Memory B cell (primary cell): Measurements from ENCODE around the gene PVALEF.

Experiments
- ATAC-seq: fragments of 150-1000 bp; cut with Tn5 transposase; 2 replicates; pipeline ENCODE4 v1.10.0; 2021; ENCODE audit warnings: low read depth, mild to moderate bottlenecking, moderate library complexity
- DNase-seq, 2 donors: peaks; one replicate each; pipeline ENCODE4 v3.0.0; 2022; ENCODE audit warnings: low spot score in 2 of 2
- H3K27ac Mint-ChIP-seq: one replicate; pipeline ENCODE4 v1.8.0; 2022; ENCODE audit warnings: mild to moderate bottlenecking, moderate library complexity, mixed read lengths
- H3K27me3 Mint-ChIP-seq: one replicate; pipeline ENCODE4 v1.8.0; 2022; ENCODE audit warnings: mixed read lengths
- H3K36me3 Mint-ChIP-seq: one replicate; pipeline ENCODE4 v1.8.0; 2022; ENCODE audit warnings: mild to moderate bottlenecking, mixed read lengths
- H3K4me1 Mint-ChIP-seq: one replicate; pipeline ENCODE4 v1.8.0; 2022; ENCODE audit warnings: mixed read lengths
- H3K4me3 Mint-ChIP-seq: one replicate; pipeline ENCODE4 v1.8.0; 2022; ENCODE audit warnings: mild to moderate bottlenecking, moderate library complexity, mixed read lengths
- H3K9me3 Mint-ChIP-seq: one replicate; pipeline ENCODE4 v1.8.0; 2022; ENCODE audit warnings: mixed read lengths

PVALEF gene

GRCh38 chr17:81184555-81184954 is 19.2 kb downstream of the PVALEF start:
- H3K4me1 Mint-ChIP-seq, result no peaks in the 10 kb centered on the region
- H3K9me3 Mint-ChIP-seq, result no peaks in the 10 kb centered on the region
- H3K27ac Mint-ChIP-seq, result no peak overlapping the region
- no peak overlapping the region for H3K4me3 Mint-ChIP-seq
- no peak for DNase-seq
- H3K27me3 Mint-ChIP-seq, result peaks cover 5% of the 10 kb centered on the region
- peaks cover 2% of the 10 kb centered on the region for H3K36me3 Mint-ChIP-seq
- no peak for ATAC-seq

- Mint-ChIP-seq H3K4me3 (no peak overlapping the region), H3K4me1 (no peaks in the 10 kb centered on the region), H3K27ac (no peak overlapping the region), H3K27me3 (peaks cover 5% of the 10 kb centered on the region), H3K9me3 (no peaks in the 10 kb centered on the region), H3K36me3 (peaks cover 2% of the 10 kb centered on the region)
- no peak for ATAC-seq
- no peak for DNase-seq
Observed at GRCh38 chr17:81186203-81186602, 20.9 kb downstream of the PVALEF start.

- Mint-ChIP-seq H3K9me3 (no peaks in the 10 kb centered on the region), H3K27ac (no peak overlapping the region), H3K4me3 (no peak overlapping the region), H3K36me3 (peaks cover 2% of the 10 kb centered on the region), H3K27me3 (peaks cover 5% of the 10 kb centered on the region), H3K4me1 (no peaks in the 10 kb centered on the region)
- no peak for ATAC-seq
- no peak for DNase-seq
Observed at GRCh38 chr17:81187120-81187519, 21.8 kb downstream of the PVALEF start.

GRCh38 chr17:81187586-81188490 is 22.5 kb downstream of the PVALEF start:
- Mint-ChIP-seq H3K4me1 (no peaks in the 10 kb centered on the region), H3K4me3 (no peak overlapping the region), H3K27me3 (peaks cover 5% of the 10 kb centered on the region), H3K27ac (no peak overlapping the region), H3K9me3 (no peaks in the 10 kb centered on the region), H3K36me3 (peaks cover 2% of the 10 kb centered on the region)
- DNase-seq, result no peak
- ATAC-seq, result no peak

- H3K9me3 Mint-ChIP-seq, result no peaks in the 10 kb centered on the region
- H3K27ac Mint-ChIP-seq, result no peak overlapping the region
- H3K4me3 Mint-ChIP-seq, result no peak overlapping the region
- H3K4me1 Mint-ChIP-seq, result no peaks in the 10 kb centered on the region
- DNase-seq (no peak), ATAC-seq (no peak)
- peaks cover 2% of the 10 kb centered on the region for H3K36me3 Mint-ChIP-seq
- H3K27me3 Mint-ChIP-seq, result peaks cover 4% of the 10 kb centered on the region
Observed at GRCh38 chr17:81188491-81188840, 23.2 kb downstream of the PVALEF start.

- no peak overlapping the region for H3K4me3 Mint-ChIP-seq
- no peaks in the 10 kb centered on the region for H3K4me1 Mint-ChIP-seq
- peaks cover 2% of the 10 kb centered on the region for H3K36me3 Mint-ChIP-seq
- H3K27ac Mint-ChIP-seq, result no peak overlapping the region
- H3K9me3 Mint-ChIP-seq, result no peaks in the 10 kb centered on the region
- peaks cover 4% of the 10 kb centered on the region for H3K27me3 Mint-ChIP-seq
- no peak for ATAC-seq
- no peak for DNase-seq
Observed at GRCh38 chr17:81189016-81189415, 23.7 kb downstream of the PVALEF start.

GRCh38 chr17:81189670-81190530 is 24.6 kb downstream of the PVALEF start:
- Mint-ChIP-seq H3K27me3 (no peaks in the 10 kb centered on the region), H3K4me1 (no peaks in the 10 kb centered on the region), H3K36me3 (peaks cover 3% of the 10 kb centered on the region), H3K9me3 (no peaks in the 10 kb centered on the region), H3K4me3 (no peak overlapping the region), H3K27ac (no peak overlapping the region)
- DNase-seq (no peak), ATAC-seq (no peak)

- Mint-ChIP-seq H3K27ac (no peak overlapping the region), H3K4me3 (no peak overlapping the region), H3K27me3 (no peaks in the 10 kb centered on the region), H3K36me3 (peaks cover 3% of the 10 kb centered on the region), H3K9me3 (no peaks in the 10 kb centered on the region), H3K4me1 (no peaks in the 10 kb centered on the region)
- DNase-seq (no peak), ATAC-seq (no peak)
Observed at GRCh38 chr17:81190591-81190990, 25.3 kb downstream of the PVALEF start.

GRCh38 chr17:81191116-81191515 is 25.8 kb downstream of the PVALEF start:
- H3K27ac Mint-ChIP-seq, result no peak overlapping the region
- no peaks in the 10 kb centered on the region for H3K9me3 Mint-ChIP-seq
- H3K4me3 Mint-ChIP-seq, result no peak overlapping the region
- H3K4me1 Mint-ChIP-seq, result no peaks in the 10 kb centered on the region
- ATAC-seq (no peak), DNase-seq (no peak)
- H3K27me3 Mint-ChIP-seq, result no peaks in the 10 kb centered on the region
- peaks cover 3% of the 10 kb centered on the region for H3K36me3 Mint-ChIP-seq

- H3K27me3 Mint-ChIP-seq, result no peaks in the 10 kb centered on the region
- ATAC-seq, result no peak
- H3K36me3 Mint-ChIP-seq, result peaks cover 3% of the 10 kb centered on the region
Observed at GRCh38 chr17:81191646-81192045, 26.3 kb downstream of the PVALEF start.

GRCh38 chr17:81192386-81193050 is 27.2 kb downstream of the PVALEF start:
- H3K4me1 Mint-ChIP-seq, result no peaks in the 10 kb centered on the region
- ATAC-seq, result no peak
- H3K9me3 Mint-ChIP-seq, result no peaks in the 10 kb centered on the region

More at GRCh38 chr17:81191646-81192045, 26.3 kb downstream of the PVALEF start:
- no peak overlapping the region for H3K27ac Mint-ChIP-seq
- H3K4me1 Mint-ChIP-seq, result no peaks in the 10 kb centered on the region
- DNase-seq, result no peak
- no peaks in the 10 kb centered on the region for H3K9me3 Mint-ChIP-seq
- H3K4me3 Mint-ChIP-seq, result no peak overlapping the region

GRCh38 chr17:81193051-81193410 is 27.7 kb downstream of the PVALEF start:
- H3K27me3 Mint-ChIP-seq, result no peaks in the 10 kb centered on the region
- H3K27ac Mint-ChIP-seq, result no peak overlapping the region
- H3K36me3 Mint-ChIP-seq, result peaks cover 3% of the 10 kb centered on the region

More at GRCh38 chr17:81192386-81193050, 27.2 kb downstream of the PVALEF start:
- no peak overlapping the region for H3K27ac Mint-ChIP-seq
- DNase-seq, result no peak
- peaks cover 3% of the 10 kb centered on the region for H3K36me3 Mint-ChIP-seq
- H3K4me3 Mint-ChIP-seq, result no peak overlapping the region
- no peaks in the 10 kb centered on the region for H3K27me3 Mint-ChIP-seq

GRCh38 chr17:81193470-81194224 is 28.3 kb downstream of the PVALEF start:
- Mint-ChIP-seq H3K9me3 (no peaks in the 10 kb centered on the region), H3K36me3 (peaks cover 7% of the 10 kb centered on the region), H3K27ac (no peak overlapping the region), H3K4me1 (no peaks in the 10 kb centered on the region), H3K4me3 (no peak overlapping the region), H3K27me3 (no peaks in the 10 kb centered on the region)
- ATAC-seq (peak; percentile 29), DNase-seq (no peak)

More at GRCh38 chr17:81193051-81193410, 27.7 kb downstream of the PVALEF start:
- no peaks in the 10 kb centered on the region for H3K9me3 Mint-ChIP-seq
- no peak overlapping the region for H3K4me3 Mint-ChIP-seq
- ATAC-seq (no peak), DNase-seq (no peak)
- H3K4me1 Mint-ChIP-seq, result no peaks in the 10 kb centered on the region
